GOT3 (cell line): Measurements from ENCODE around the gene ZNF576.
"Not testable (repeated sequence)": the region's sequence is repeated elsewhere in the genome, so short reads cannot be mapped to it uniquely, and the experiment has no call there.

Experiments
- DNase-seq: peaks from one replicate; lab custom pipeline; 2025; ENCODE audit warnings: mixed read lengths; lab: John Stamatoyannopoulos, UW

Gene ZNF576

GRCh38 chr19:43599635-43600295, 3.4 kb downstream of the ZNF576 start:
- no peak for DNase-seq

GRCh38 chr19:43600326-43600725, 3.9 kb downstream of the ZNF576 start:
- not testable (repeated sequence) for DNase-seq

- DNase-seq: no peak
These were observed 9.6 kb downstream of the ZNF576 start for GRCh38 chr19:43605875-43606568.

GRCh38 chr19:43606569-43607229, 10.3 kb downstream of the ZNF576 start:
- no peak for DNase-seq

- no peak for DNase-seq
These were observed 11.1 kb downstream of the ZNF576 start for GRCh38 chr19:43607238-43608205.

GRCh38 chr19:43609872-43610271, 13.5 kb downstream of the ZNF576 start:
- DNase-seq: no peak

- DNase-seq: no peak
These were observed 14.1 kb downstream of the ZNF576 start for GRCh38 chr19:43610493-43610892.

GRCh38 chr19:43611788-43612187, 15.4 kb downstream of the ZNF576 start, which contains the start of gene SRRM5:
Gene SRRM5 (plus strand): TSS chr19:43612088. CDS start chr19:43612122, 34 bp downstream.
- no peak for DNase-seq

- no peak for DNase-seq
These were observed 16.0 kb downstream of the ZNF576 start for GRCh38 chr19:43612374-43612773.

- DNase-seq: no peak
These were observed 19.9 kb downstream of the ZNF576 start for GRCh38 chr19:43616306-43616705.

GRCh38 chr19:43616954-43617353, 20.6 kb downstream of the ZNF576 start:
- no peak for DNase-seq

- DNase-seq: no peak
These were observed 22.5 kb downstream of the ZNF576 start for GRCh38 chr19:43618921-43619261.

GRCh38 chr19:43619262-43620060, 23.1 kb downstream of the ZNF576 start, which contains the start of gene ZNF428:
Gene ZNF428 (minus strand): TSS chr19:43619629. CDS start chr19:43614304, 5,325 bp downstream.
- peak; percentile 65 for DNase-seq

- no peak for DNase-seq
These were observed 23.9 kb downstream of the ZNF576 start for GRCh38 chr19:43620061-43621001.

GRCh38 chr19:43622070-43622469, 25.7 kb downstream of the ZNF576 start:
- no peak for DNase-seq

- no peak for DNase-seq
These were observed 26.6 kb downstream of the ZNF576 start for GRCh38 chr19:43622956-43623355.

- DNase-seq: no peak
These were observed 27.7 kb downstream of the ZNF576 start for GRCh38 chr19:43623889-43624670.

GRCh38 chr19:43624933-43625332, 28.5 kb downstream of the ZNF576 start:
- DNase-seq: no peak
